Hematopoietic multipotent progenitor cell treated with erythropoietin and hydrocortisone succinate and interleukin-3 and kit ligand, for 4 days (in vitro differentiated cells): ENCODE data around the gene MRPL40.
"Not testable (repeated sequence)": the region's sequence is repeated elsewhere in the genome, so short reads cannot be mapped to it uniquely, and the experiment has no call there.

Experiments used
- DNase-seq: peaks from one replicate; pipeline ENCODE4 v3.0.0-alpha.2; 2015

MRPL40 gene

GRCh38 chr22:19442166-19442565 lies 9.8 kb downstream of the MRPL40 start:
- no peak for DNase-seq

GRCh38 chr22:19443544-19444211 lies 11.3 kb downstream of the MRPL40 start:
- DNase-seq, result no peak

- DNase-seq, result not testable (repeated sequence)
Observed at GRCh38 chr22:19445279-19445982, 13.1 kb downstream of the MRPL40 start.

GRCh38 chr22:19446603-19447329 lies 14.4 kb downstream of the MRPL40 start:
- no peak for DNase-seq

GRCh38 chr22:19447330-19448075 lies 15.2 kb downstream of the MRPL40 start, which contains the start of gene C22orf39:
Gene C22orf39, minus strand, starts transcription at chr22:19447711. Its CDS starts 23 bp downstream, at chr22:19447688.
- peak; percentile 96 for DNase-seq

- peak; percentile 39 for DNase-seq
Observed at GRCh38 chr22:19448076-19448607, 15.8 kb downstream of the MRPL40 start.

- no peak for DNase-seq
Observed at GRCh38 chr22:19448739-19449421, 16.5 kb downstream of the MRPL40 start.

GRCh38 chr22:19449422-19449767 lies 17.1 kb downstream of the MRPL40 start:
- no peak for DNase-seq

- DNase-seq, result no peak
Observed at GRCh38 chr22:19450363-19451175, 18.2 kb downstream of the MRPL40 start.

- no peak for DNase-seq
Observed at GRCh38 chr22:19451570-19451969, 19.2 kb downstream of the MRPL40 start.

- DNase-seq, result no peak
Observed at GRCh38 chr22:19453718-19454117, 21.4 kb downstream of the MRPL40 start.

- DNase-seq, result no peak
Observed at GRCh38 chr22:19454156-19454555, 21.8 kb downstream of the MRPL40 start.

- no peak for DNase-seq
Observed at GRCh38 chr22:19455033-19455432, 22.7 kb downstream of the MRPL40 start.

GRCh38 chr22:19455585-19456370 lies 23.4 kb downstream of the MRPL40 start:
- DNase-seq, result no peak

GRCh38 chr22:19456541-19456940 lies 24.2 kb downstream of the MRPL40 start:
- DNase-seq, result no peak

- DNase-seq, result no peak
Observed at GRCh38 chr22:19457828-19458428, 25.6 kb downstream of the MRPL40 start.

- DNase-seq, result no peak
Observed at GRCh38 chr22:19460036-19460435, 27.7 kb downstream of the MRPL40 start.

- no peak for DNase-seq
Observed at GRCh38 chr22:19461506-19461905, 29.2 kb downstream of the MRPL40 start.

- no peak for DNase-seq
Observed at GRCh38 chr22:19463008-19463407, 30.7 kb downstream of the MRPL40 start.
